ENCODE measurements around the gene KDM4B.

Gene KDM4B

DNA sequence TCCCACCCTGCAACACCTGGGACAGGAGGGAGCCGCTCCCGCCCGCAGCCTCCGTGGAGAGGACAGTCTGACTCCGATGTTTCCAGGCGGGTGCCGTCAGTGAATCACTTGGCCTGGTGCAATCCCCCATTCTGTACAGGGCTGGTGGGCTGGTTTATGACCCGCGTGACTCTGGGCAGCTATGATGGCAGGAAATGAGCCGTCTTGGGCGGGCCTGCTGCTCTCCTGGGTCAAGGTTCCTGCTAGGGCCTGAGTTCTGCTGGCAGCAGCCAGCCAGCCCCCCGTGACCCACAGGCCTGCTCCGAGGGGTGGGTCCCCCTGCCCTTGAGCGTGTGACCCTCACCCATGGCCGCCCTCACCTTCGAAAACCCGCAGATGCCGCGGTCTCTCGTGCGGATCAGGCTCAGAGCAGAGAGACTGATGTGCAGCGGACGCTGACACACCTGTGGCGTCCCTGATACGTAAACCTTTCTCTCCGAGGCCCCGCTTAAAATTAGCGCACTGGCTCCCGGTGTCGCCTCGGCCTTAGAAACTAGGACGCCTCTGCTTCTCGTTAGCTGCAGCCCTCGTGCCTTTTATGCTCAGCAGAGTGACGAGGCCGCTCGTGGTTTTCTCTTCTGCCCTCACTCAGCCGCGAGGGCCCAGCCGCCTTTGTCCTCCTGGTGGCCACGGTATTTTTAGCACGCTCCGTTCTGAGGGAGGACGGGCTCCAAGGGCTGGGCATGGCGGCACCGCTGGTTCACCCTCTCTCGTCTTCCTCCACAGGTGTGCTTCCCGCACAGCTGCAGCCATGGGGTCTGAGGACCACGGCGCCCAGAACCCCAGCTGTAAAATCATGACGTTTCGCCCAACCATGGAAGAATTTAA lies 63.4 kb downstream of the KDM4B start:
- ATAC-seq = no peak
- DNase-seq = no peak

DNA sequence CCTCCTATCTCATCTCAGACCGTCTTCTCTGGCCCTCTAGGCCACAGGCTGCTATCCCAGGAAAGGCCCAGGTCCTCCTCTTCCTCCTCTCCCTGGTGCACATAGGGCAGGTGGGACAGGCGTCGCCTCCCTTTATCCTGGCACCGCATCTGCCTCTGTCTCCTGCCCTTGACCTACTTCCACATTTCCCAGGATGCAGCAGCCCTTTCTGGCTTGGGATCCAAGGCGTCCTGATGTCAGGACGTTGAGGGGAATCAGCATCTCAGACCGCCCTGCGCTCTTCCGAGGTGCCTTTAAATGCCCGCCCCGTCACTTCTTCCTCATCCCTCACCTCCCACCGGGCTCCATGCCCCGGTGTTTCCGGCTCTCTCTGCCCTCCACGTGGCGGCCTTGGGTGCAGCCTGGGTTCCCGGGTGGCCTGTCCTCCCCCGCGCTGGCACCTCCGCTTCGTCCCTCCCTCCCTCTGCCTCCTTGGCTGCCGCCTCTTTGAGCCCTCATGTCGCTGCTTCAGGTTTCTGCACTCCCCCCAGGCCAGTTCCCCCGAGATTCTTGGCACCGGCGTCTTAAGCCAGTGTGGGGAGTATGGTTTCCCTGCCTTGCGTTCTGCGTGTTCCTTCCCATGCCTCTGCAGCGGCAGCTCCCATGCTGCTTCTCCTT lies 66.3 kb downstream of the KDM4B start:
- ATAC-seq = no peak

GRCh38 chr19:5035793-5036697 lies 67.1 kb downstream of the KDM4B start:
- no peak for DNase-seq
- no peak for ATAC-seq

More for the DNA sequence above, 66.3 kb downstream of the KDM4B start:
- DNase-seq = no peak

- ATAC-seq = no peak
These were observed 68.0 kb downstream of the KDM4B start for GRCh38 chr19:5036698-5037563.

DNA sequence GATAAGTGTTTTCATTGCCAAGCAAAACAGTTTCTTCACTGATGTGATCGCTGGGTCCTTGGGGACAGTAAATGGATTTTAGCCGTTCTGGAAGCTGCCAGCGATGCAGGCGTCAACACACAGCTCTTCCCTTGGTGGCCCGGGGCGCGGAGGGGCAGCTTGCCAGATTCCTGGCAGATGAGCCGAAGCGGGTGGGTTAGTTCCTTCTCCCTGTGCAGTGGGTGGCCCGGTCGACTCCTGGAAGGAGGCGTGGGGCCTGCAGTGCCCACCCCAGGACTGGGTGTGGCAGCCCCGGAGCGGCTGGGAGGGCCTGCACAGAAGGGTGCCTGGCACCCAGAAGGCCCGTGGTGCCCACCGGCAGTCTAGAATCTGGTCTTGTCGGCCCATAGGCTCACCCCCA lies 69.0 kb downstream of the KDM4B start:
- DNase-seq (no peak), ATAC-seq (no peak)

More at GRCh38 chr19:5036698-5037563, 68.0 kb downstream of the KDM4B start:
- DNase-seq = no peak

GRCh38 chr19:5038631-5039271 lies 69.8 kb downstream of the KDM4B start:
- ATAC-seq (peak; percentile 25), DNase-seq (no peak)

DNA sequence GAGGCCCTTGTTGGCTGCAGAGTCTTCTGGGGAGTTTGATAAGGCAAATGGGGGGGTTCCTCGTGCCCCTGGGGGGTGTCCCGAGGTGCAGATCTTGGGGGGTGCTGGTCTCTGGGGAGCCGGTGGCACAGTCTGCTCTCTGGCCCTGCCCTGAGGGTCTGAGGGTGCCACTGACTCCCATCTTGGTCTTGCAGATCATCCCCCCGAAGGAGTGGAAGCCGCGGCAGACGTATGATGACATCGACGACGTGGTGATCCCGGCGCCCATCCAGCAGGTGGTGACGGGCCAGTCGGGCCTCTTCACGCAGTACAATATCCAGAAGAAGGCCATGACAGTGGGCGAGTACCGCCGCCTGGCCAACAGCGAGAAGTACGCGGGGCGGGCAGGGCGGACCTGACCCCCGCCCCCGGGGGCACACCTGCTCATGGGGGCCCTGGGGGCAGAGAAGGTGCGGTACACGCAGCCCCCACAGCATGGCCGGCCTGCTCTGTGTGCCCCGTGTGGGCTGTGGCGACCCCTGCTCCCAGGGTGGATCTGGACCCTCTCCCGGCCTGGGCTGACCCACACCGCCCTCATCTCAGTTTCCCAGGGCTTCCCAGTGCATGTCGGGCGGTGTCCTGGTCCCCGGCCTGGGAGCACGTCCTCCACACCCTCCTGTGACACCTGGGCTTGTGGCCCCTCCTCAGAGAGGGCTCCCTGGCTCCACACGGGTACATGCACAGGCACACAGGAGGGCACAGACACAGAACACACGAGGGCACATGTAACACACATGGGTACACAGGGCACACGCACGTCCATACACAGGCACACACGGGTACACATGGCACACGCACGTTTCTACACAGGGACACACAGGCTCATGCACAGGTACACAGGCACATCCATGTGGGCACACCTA lies 71.0 kb downstream of the KDM4B start:
- DNase-seq (no peak), ATAC-seq (no peak)

- DNase-seq (no peak), ATAC-seq (no peak)
These were observed 71.7 kb downstream of the KDM4B start for GRCh38 chr19:5040544-5041167.

DNA sequence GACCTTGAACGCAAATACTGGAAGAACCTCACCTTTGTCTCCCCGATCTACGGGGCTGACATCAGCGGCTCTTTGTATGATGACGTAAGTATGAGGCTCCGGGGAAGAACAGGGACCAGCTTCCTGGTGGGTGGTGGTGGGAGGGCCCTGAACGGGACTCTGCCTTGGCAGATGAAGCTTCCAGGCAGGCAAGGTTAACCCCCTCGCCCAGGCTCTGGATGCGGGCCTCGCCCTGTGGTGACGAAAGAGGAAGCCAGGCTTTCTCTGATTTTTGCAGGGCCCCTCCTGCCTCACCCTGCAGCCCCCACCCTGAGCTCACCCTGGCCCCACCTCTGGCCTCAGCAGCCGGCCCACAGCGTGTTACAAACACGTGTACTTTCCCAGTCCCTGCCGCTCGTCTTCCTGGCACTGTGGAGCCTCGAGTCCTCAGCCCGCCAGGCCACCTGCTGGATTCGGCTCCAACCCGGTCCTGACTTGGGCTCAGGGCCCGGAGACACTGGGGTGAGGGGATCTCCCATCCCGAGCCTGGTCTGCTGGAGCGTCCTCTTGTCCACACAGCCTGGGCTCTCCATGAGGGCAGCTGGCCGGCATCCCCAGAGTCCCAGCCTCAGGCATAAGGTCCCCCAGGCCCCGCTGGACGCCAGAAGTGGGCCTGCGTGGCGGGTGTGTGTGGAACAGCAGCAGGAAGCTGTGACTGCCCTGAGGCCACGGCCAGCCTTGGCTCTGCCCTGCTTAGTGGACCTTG lies 72.4 kb downstream of the KDM4B start:
- DNase-seq = no peak
- ATAC-seq = no peak

GRCh38 chr19:5041913-5042187 lies 72.9 kb downstream of the KDM4B start:
- no peak for ATAC-seq
- no peak for DNase-seq

DNA sequence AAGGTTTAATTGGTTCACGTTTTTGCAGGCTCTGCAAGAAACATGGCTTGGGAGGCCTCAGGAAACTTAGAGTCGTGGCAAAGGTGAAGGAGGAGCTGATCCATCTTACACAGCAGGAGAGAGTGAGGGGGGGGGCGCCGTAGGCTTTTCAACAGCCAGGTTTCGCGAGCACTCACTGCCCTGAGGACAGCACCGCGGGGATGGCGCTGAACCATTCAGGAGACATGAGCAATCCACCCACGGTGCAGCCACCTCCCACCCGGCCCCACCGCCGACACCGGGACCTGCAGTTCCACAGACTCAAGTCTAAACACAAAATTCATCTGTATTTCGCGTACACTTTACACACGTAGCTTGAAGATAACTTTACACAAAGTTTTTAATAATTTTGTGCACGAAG lies 73.6 kb downstream of the KDM4B start:
- DNase-seq (no peak), ATAC-seq (no peak)

- DNase-seq (no peak), ATAC-seq (no peak)
These were observed 76.1 kb downstream of the KDM4B start for GRCh38 chr19:5045029-5045428.

- no peak for ATAC-seq
- no peak for DNase-seq
These were observed 77.0 kb downstream of the KDM4B start for GRCh38 chr19:5045956-5046338.

- no peak for DNase-seq
- no peak for ATAC-seq
These were observed 77.6 kb downstream of the KDM4B start for GRCh38 chr19:5046339-5047039.

GRCh38 chr19:5047251-5047935 lies 78.5 kb downstream of the KDM4B start:
- DNase-seq (no peak), ATAC-seq (no peak)

- ATAC-seq = peak; percentile 84
- peak; percentile 70 for DNase-seq
These were observed 79.3 kb downstream of the KDM4B start for GRCh38 chr19:5048091-5048726.

Measured in stimulated activated naive CD8-positive, alpha-beta T cell treated with anti-CD3 and anti-CD28 coated beads, Interleukin-15, Interleukin-2, amounts not matched to agents 100 U/mL and 50 U/mL, for 24 hours (primary cell).